ENCODE results near the gene HLA-DMB.

DNA sequence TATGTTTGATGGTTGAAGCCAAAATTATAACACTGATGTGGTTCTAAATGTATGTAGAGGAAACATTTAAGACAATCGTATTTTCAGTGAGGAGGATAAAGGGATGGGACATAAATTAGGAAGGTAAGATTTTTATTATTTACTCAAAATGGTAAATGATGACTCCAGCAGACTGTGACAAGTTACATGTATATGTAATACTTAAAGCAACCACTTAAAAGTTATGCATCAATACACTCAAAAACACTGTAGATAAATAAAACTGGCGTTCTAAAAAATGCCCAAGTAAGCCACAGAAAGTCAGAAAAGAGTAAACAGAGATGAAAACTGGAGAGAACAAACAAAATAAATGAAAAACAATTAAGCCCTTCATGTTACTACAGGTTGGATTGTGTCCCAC, 18.7 kb downstream of the HLA-DMB start:
- no peak for TF ChIP-seq POLR2A (IDR thresholded peaks at IDR 0.05)
- TF ChIP-seq, protein P1, sequence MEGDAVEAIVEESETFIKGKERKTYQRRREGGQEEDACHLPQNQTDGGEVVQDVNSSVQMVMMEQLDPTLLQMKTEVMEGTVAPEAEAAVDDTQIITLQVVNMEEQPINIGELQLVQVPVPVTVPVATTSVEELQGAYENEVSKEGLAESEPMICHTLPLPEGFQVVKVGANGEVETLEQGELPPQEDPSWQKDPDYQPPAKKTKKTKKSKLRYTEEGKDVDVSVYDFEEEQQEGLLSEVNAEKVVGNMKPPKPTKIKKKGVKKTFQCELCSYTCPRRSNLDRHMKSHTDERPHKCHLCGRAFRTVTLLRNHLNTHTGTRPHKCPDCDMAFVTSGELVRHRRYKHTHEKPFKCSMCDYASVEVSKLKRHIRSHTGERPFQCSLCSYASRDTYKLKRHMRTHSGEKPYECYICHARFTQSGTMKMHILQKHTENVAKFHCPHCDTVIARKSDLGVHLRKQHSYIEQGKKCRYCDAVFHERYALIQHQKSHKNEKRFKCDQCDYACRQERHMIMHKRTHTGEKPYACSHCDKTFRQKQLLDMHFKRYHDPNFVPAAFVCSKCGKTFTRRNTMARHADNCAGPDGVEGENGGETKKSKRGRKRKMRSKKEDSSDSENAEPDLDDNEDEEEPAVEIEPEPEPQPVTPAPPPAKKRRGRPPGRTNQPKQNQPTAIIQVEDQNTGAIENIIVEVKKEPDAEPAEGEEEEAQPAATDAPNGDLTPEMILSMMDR (IDR thresholded peaks at IDR 0.05), result no peak

All from uterus (tissue), 2 donors.